ENCODE data around the gene EHMT1.

DNA sequence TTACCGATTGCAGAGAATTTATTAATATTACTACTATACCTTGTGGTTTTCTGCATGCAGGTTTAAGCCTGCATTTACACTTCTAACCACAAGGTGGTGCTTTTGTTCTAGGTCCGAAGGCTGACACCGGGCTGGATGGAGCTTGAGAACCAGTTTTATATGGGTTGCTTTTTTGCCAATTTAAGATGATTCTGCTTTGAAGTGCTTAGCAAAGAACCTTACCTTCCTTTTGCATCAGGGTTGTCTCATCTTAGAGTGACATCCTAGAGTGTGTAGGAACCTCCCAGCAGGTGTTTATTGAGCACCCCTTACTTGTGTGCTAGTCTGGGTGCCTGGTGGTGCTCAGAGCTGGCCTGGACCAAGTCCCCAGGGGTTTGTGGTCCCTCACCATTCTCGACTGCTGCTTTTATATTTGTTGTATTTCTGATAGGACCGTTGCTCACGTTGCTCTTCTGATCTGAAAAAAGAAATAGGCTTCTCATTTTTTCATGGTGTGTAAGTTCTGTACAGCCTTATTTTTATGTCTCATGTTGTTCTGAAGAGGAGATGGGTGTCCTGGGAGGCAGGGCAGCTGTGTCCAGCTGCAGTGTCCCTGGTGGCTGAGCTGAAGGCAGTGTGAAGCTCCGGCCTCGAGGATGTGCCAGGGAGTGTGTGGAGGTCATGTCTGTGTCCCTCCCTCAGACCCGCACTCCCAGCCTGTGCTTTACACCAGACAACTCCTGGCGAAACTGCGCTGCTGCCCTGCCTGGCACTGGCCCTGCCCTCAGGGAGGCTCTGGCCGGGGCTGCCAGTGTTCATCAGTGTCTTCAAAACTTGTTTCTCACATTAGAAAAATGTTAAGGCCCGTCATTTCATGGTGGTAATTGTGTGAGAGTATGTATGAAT lies 54.3 kb downstream of the EHMT1 start:
- TF ChIP-seq, protein P1, sequence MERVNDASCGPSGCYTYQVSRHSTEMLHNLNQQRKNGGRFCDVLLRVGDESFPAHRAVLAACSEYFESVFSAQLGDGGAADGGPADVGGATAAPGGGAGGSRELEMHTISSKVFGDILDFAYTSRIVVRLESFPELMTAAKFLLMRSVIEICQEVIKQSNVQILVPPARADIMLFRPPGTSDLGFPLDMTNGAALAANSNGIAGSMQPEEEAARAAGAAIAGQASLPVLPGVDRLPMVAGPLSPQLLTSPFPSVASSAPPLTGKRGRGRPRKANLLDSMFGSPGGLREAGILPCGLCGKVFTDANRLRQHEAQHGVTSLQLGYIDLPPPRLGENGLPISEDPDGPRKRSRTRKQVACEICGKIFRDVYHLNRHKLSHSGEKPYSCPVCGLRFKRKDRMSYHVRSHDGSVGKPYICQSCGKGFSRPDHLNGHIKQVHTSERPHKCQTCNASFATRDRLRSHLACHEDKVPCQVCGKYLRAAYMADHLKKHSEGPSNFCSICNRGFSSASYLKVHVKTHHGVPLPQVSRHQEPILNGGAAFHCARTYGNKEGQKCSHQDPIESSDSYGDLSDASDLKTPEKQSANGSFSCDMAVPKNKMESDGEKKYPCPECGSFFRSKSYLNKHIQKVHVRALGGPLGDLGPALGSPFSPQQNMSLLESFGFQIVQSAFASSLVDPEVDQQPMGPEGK (CRISPR knock-in tag; IDR thresholded peaks at IDR 0.05; ENCODE audit: borderline replicate concordance): no peak
- no peak for TF ChIP-seq ZNF8 (CRISPR knock-in tag; IDR thresholded peaks at IDR 0.05)
- no peak for TF ChIP-seq GLIS3 (CRISPR knock-in tag; IDR thresholded peaks at IDR 0.05)
- no peak for TF ChIP-seq ARNTL (CRISPR knock-in tag; IDR thresholded peaks at IDR 0.05; ENCODE audit: borderline replicate concordance, low read depth)
- no peak for TF ChIP-seq ESRRG (CRISPR knock-in tag; IDR thresholded peaks at IDR 0.05)
- TF ChIP-seq SNAI2 (CRISPR knock-in tag; IDR thresholded peaks at IDR 0.05): no peak
- TF ChIP-seq PPARA (CRISPR knock-in tag; IDR thresholded peaks at IDR 0.05; ENCODE audit: borderline replicate concordance): no peak
- TF ChIP-seq, protein P2, sequence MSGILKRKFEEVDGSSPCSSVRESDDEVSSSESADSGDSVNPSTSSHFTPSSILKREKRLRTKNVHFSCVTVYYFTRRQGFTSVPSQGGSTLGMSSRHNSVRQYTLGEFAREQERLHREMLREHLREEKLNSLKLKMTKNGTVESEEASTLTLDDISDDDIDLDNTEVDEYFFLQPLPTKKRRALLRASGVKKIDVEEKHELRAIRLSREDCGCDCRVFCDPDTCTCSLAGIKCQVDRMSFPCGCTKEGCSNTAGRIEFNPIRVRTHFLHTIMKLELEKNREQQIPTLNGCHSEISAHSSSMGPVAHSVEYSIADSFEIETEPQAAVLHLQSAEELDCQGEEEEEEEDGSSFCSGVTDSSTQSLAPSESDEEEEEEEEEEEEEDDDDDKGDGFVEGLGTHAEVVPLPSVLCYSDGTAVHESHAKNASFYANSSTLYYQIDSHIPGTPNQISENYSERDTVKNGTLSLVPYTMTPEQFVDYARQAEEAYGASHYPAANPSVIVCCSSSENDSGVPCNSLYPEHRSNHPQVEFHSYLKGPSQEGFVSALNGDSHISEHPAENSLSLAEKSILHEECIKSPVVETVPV (CRISPR knock-in tag; IDR thresholded peaks at IDR 0.05): no peak
- no peak for TF ChIP-seq RARB (CRISPR knock-in tag; IDR thresholded peaks at IDR 0.05)
- TF ChIP-seq, protein P3, sequence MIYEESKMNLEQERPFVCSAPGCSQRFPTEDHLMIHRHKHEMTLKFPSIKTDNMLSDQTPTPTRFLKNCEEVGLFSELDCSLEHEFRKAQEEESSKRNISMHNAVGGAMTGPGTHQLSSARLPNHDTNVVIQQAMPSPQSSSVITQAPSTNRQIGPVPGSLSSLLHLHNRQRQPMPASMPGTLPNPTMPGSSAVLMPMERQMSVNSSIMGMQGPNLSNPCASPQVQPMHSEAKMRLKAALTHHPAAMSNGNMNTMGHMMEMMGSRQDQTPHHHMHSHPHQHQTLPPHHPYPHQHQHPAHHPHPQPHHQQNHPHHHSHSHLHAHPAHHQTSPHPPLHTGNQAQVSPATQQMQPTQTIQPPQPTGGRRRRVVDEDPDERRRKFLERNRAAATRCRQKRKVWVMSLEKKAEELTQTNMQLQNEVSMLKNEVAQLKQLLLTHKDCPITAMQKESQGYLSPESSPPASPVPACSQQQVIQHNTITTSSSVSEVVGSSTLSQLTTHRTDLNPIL (CRISPR knock-in tag; IDR thresholded peaks at IDR 0.05; ENCODE audit: low read depth): no peak
- TF ChIP-seq, protein P4, sequence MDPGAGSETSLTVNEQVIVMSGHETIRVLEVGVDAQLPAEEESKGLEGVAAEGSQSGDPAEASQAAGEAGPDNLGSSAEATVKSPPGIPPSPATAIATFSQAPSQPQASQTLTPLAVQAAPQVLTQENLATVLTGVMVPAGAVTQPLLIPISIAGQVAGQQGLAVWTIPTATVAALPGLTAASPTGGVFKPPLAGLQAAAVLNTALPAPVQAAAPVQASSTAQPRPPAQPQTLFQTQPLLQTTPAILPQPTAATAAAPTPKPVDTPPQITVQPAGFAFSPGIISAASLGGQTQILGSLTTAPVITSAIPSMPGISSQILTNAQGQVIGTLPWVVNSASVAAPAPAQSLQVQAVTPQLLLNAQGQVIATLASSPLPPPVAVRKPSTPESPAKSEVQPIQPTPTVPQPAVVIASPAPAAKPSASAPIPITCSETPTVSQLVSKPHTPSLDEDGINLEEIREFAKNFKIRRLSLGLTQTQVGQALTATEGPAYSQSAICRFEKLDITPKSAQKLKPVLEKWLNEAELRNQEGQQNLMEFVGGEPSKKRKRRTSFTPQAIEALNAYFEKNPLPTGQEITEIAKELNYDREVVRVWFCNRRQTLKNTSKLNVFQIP (CRISPR knock-in tag; IDR thresholded peaks at IDR 0.05; ENCODE audit: borderline replicate concordance, low read depth): no peak
- TF ChIP-seq ZFP30 (CRISPR knock-in tag; IDR thresholded peaks at IDR 0.05): no peak
- no peak for TF ChIP-seq TOX (CRISPR knock-in tag; IDR thresholded peaks at IDR 0.05; ENCODE audit: borderline replicate concordance)
